ENCODE data around the gene ARPP21.

Gene ARPP21

DNA sequence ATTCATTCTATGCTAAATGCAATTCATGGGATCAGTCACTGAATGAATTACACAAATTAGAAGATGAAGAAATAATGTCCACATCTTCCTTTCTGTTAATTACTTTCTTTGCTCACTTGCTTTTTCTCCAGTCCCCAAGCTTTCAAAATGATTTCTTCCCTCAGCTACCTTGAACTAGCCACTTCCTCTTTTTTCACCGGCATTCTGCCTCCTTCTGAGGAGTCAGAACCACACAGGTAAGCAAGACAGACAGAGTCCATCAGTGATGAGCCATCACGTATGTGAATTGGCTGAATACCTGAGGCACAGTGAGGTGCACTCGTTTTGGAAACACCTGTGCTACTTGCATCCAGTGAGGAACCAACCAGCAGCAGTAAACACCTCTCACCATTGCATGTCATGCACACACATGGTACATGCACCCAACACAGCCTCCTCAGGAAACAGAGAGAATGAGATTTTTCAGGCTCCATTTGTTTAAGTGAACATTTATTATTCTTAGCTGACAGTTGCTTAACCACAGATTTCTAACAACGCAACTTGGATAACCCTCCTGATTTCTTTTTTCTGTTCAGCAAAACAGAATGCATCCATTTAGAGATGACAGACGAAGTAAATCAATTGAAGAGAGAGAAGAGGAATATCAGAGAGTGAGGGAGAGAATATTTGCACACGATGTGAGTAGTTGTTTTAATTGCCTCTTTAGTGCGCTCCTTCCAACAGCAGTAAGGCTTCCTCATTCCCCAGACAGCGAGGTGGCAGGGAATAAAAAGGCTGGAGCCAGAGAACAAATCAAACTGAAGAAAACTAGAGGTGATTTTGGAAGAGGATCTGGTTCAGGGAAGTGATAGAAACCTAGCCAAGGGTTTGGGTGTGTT is 69.3 kb downstream of the ARPP21 start:
- H2AFZ ChIP-seq (ENCODE audit: low read depth, low read length): no peak overlapping the region
- H3K4me2 ChIP-seq (ENCODE audit: low read length): no peak overlapping the region
- H3K27me3 ChIP-seq (ENCODE audit: low read depth, low read length): no peaks in the 10 kb centered on the region
- H4K20me1 ChIP-seq (ENCODE audit: insufficient read depth, low read length): no peaks in the 10 kb centered on the region
- no peak overlapping the region for H3K4me3 ChIP-seq (ENCODE audit: low read length)
- no peak overlapping the region for H3K9ac ChIP-seq (ENCODE audit: low read length)
- no peaks in the 10 kb centered on the region for H3K36me3 ChIP-seq (replicated peaks; ENCODE audit: low read depth, low read length)
- H3K4me1 ChIP-seq (ENCODE audit: low read length): peaks cover 8% of the 10 kb centered on the region
- no peaks in the 10 kb centered on the region for H3K9me3 ChIP-seq (ENCODE audit: insufficient read depth, low read length)
- TF ChIP-seq EZH2phosphoT487 (IDR thresholded peaks at IDR 0.05; ENCODE audit: low read depth): no peak
- TF ChIP-seq, protein P1, sequence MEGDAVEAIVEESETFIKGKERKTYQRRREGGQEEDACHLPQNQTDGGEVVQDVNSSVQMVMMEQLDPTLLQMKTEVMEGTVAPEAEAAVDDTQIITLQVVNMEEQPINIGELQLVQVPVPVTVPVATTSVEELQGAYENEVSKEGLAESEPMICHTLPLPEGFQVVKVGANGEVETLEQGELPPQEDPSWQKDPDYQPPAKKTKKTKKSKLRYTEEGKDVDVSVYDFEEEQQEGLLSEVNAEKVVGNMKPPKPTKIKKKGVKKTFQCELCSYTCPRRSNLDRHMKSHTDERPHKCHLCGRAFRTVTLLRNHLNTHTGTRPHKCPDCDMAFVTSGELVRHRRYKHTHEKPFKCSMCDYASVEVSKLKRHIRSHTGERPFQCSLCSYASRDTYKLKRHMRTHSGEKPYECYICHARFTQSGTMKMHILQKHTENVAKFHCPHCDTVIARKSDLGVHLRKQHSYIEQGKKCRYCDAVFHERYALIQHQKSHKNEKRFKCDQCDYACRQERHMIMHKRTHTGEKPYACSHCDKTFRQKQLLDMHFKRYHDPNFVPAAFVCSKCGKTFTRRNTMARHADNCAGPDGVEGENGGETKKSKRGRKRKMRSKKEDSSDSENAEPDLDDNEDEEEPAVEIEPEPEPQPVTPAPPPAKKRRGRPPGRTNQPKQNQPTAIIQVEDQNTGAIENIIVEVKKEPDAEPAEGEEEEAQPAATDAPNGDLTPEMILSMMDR (IDR thresholded peaks at IDR 0.05; ENCODE audit: low read depth, low read length): no peak
- no peaks in the 10 kb centered on the region for H3K79me2 ChIP-seq (ENCODE audit: low read length)
- H3K27ac ChIP-seq (ENCODE audit: low read length): no peak overlapping the region

DNA sequence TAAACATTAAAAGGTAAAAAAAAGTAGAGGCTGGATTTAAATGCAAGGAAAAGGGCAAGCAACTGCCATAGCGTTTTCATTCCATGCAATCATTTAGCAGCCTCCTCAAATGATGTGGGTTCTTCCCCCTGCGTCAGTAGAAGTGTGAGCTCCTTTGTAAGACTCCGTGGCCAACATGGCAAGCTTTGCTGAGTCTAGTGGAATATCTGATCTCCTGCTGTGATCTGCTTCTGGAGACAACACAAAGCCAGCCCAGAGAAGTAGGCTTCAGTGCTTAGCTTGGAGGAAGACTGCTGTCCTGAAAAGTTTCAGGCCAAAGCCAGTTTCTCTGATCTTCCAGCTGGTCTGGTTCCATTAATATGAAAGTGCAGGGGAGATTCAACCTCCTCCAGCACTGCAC is 70.4 kb downstream of the ARPP21 start:
- no peaks in the 10 kb centered on the region for H3K9me3 ChIP-seq (ENCODE audit: insufficient read depth, low read length)
- no peak overlapping the region for H2AFZ ChIP-seq (ENCODE audit: low read depth, low read length)
- no peak overlapping the region for H3K4me3 ChIP-seq (ENCODE audit: low read length)
- H3K9ac ChIP-seq (ENCODE audit: low read length): no peak overlapping the region
- no peaks in the 10 kb centered on the region for H3K27me3 ChIP-seq (ENCODE audit: low read depth, low read length)
- H3K27ac ChIP-seq (ENCODE audit: low read length): no peak overlapping the region
- no peaks in the 10 kb centered on the region for H4K20me1 ChIP-seq (ENCODE audit: insufficient read depth, low read length)
- no peaks in the 10 kb centered on the region for H3K79me2 ChIP-seq (ENCODE audit: low read length)
- no peak overlapping the region for H3K4me2 ChIP-seq (ENCODE audit: low read length)
- no peak for TF ChIP-seq EZH2phosphoT487 (IDR thresholded peaks at IDR 0.05; ENCODE audit: low read depth)
- TF ChIP-seq, protein P1 (IDR thresholded peaks at IDR 0.05; ENCODE audit: low read depth, low read length): no peak
- no peaks in the 10 kb centered on the region for H3K36me3 ChIP-seq (replicated peaks; ENCODE audit: low read depth, low read length)
- peaks cover 8% of the 10 kb centered on the region for H3K4me1 ChIP-seq (ENCODE audit: low read length)

DNA sequence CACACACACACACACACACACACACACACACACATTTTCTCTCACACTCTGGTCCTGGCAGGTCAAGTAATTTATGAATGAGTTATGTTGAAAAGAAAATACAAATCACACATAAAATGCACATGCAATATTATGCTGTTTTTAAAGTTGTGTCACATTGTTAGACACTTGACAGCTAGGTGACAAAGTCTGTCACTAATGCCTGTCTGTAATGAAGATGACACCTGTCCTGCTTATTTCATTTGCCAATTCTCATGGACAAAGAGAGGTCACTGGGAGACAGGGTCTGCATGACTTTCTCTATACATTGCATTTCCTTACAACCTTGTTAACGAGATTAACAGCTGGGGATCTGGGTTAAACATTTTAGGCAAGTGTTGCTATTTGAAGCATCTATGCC is 71.2 kb downstream of the ARPP21 start:
- Histone ChIP-seq H3K9me3 (ENCODE audit: insufficient read depth, low read length) (no peaks in the 10 kb centered on the region), H3K9ac (ENCODE audit: low read length) (no peak overlapping the region), H3K4me1 (ENCODE audit: low read length) (peaks cover 8% of the 10 kb centered on the region), H2AFZ (ENCODE audit: low read depth, low read length) (no peak overlapping the region), H3K4me3 (ENCODE audit: low read length) (no peak overlapping the region), H4K20me1 (ENCODE audit: insufficient read depth, low read length) (no peaks in the 10 kb centered on the region), H3K36me3 (replicated peaks; ENCODE audit: low read depth, low read length) (no peaks in the 10 kb centered on the region), H3K27me3 (ENCODE audit: low read depth, low read length) (no peaks in the 10 kb centered on the region), H3K79me2 (ENCODE audit: low read length) (no peaks in the 10 kb centered on the region), H3K4me2 (ENCODE audit: low read length) (no peak overlapping the region), H3K27ac (ENCODE audit: low read length) (no peak overlapping the region)
- TF ChIP-seq EZH2phosphoT487 (IDR thresholded peaks at IDR 0.05; ENCODE audit: low read depth): no peak
- TF ChIP-seq, protein P1 (IDR thresholded peaks at IDR 0.05; ENCODE audit: low read depth, low read length): no peak

DNA sequence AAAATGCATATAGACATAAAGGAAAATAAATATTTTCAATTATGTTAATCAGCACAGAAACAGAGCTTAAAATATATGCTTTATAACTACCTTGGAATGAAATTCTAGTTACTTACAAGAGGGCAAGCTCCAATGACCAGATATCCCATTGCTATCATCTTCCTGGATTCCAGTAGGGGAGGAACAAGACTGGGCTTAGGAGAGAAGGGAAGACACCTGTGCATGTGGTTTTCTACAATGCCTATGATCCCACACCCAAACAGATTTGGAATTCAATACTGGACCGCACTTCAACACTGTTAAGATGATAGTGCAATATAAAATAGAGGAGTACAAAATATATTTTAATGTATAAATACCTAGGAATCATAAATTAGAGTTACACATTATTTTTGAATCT is 79.6 kb downstream of the ARPP21 start:
- H4K20me1 ChIP-seq (ENCODE audit: insufficient read depth, low read length): no peaks in the 10 kb centered on the region
- H3K36me3 ChIP-seq (replicated peaks; ENCODE audit: low read depth, low read length): no peaks in the 10 kb centered on the region
- H3K9me3 ChIP-seq (ENCODE audit: insufficient read depth, low read length): no peaks in the 10 kb centered on the region
- TF ChIP-seq, protein P1 (IDR thresholded peaks at IDR 0.05; ENCODE audit: low read depth, low read length): no peak
- no peak for TF ChIP-seq EZH2phosphoT487 (IDR thresholded peaks at IDR 0.05; ENCODE audit: low read depth)
- H3K4me2 ChIP-seq (ENCODE audit: low read length): no peak overlapping the region
- H2AFZ ChIP-seq (ENCODE audit: low read depth, low read length): no peak overlapping the region
- no peak overlapping the region for H3K9ac ChIP-seq (ENCODE audit: low read length)
- no peaks in the 10 kb centered on the region for H3K27me3 ChIP-seq (ENCODE audit: low read depth, low read length)
- no peaks in the 10 kb centered on the region for H3K4me1 ChIP-seq (ENCODE audit: low read length)
- no peaks in the 10 kb centered on the region for H3K79me2 ChIP-seq (ENCODE audit: low read length)
- no peak overlapping the region for H3K4me3 ChIP-seq (ENCODE audit: low read length)
- H3K27ac ChIP-seq (ENCODE audit: low read length): no peak overlapping the region
